Measurements from ENCODE around the gene SLC35B1.
"Not testable (repeated sequence)": the region's sequence is repeated elsewhere in the genome, so short reads cannot be mapped to it uniquely, and the experiment has no call there.

The SLC35B1 gene

DNA sequence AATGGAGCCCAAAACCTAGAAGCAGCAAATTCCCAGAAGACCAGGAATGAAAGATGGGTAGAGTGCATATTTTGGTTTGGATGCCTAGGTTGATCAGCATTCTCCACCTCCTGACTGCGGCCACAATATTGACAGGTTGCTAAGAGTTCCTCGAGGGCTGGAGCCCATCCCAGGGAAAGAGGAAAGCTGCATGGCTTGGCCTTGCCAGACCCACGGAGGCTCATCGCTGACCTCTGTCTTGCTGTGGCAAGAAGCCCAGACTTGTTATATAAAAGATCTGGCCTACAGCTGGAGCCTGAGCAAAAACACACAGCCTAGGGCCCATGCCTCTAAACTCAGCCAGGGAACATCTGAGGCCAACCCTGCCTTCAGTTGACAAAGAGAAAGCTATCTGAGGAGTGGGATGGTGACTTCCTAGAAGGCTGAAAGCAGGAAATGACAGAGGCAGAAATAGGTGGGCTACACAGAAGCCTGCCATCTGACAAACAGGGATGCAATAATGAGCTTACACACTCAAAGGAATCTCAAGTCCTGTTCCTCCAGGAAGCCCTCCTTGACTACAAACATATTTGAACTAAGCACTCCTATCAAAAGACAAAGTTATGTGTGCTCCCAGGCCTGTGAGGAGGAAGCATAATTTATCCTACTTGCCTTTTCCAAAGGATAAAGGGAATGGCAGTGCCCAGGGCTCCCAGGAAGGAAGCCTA, 22.5 kb upstream of the SLC35B1 start:
- Histone ChIP-seq H3K4me1 (ENCODE audit: control insufficient read depth, low read depth, low read length) (no peaks in the 10 kb centered on the region), H3K9me3 (ENCODE audit: control insufficient read depth, low read depth, low read length) (no peaks in the 10 kb centered on the region), H3K9ac (ENCODE audit: low read length) (no peak overlapping the region), H3K27ac (ENCODE audit: low read length) (no peak overlapping the region), H3K27me3 (ENCODE audit: control insufficient read depth, insufficient read depth, low read length) (no peaks in the 10 kb centered on the region), H3K4me3 (ENCODE audit: low read length) (no peak overlapping the region), H3K36me3 (ENCODE audit: control insufficient read depth, low read depth, low read length) (peaks cover 4% of the 10 kb centered on the region)

DNA sequence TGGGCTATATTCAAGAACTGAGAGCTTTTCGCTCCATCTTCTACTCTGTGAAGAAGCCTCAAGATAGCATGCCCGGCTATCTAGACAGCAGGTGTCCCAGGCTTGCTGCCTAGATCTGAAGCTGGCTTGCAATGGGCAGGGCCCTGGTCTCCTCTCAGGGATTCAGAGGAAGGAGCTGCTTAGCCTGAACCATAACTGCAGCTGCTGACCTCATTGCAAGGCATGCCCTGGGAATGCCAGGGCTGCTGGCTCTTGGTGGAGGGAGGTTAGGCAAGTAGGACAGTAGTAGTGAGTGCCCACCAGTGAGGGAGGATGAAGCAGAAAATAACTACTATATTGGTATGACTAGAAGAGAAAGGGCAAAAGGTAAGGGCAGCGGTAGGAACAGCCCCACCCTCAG, 21.3 kb upstream of the SLC35B1 start:
- Histone ChIP-seq H3K4me3 (ENCODE audit: low read length) (no peak overlapping the region), H3K4me1 (ENCODE audit: control insufficient read depth, low read depth, low read length) (no peaks in the 10 kb centered on the region), H3K27ac (ENCODE audit: low read length) (no peak overlapping the region), H3K9me3 (ENCODE audit: control insufficient read depth, low read depth, low read length) (no peaks in the 10 kb centered on the region), H3K27me3 (ENCODE audit: control insufficient read depth, insufficient read depth, low read length) (no peaks in the 10 kb centered on the region), H3K9ac (ENCODE audit: low read length) (no peak overlapping the region), H3K36me3 (ENCODE audit: control insufficient read depth, low read depth, low read length) (peaks cover 4% of the 10 kb centered on the region)

DNA sequence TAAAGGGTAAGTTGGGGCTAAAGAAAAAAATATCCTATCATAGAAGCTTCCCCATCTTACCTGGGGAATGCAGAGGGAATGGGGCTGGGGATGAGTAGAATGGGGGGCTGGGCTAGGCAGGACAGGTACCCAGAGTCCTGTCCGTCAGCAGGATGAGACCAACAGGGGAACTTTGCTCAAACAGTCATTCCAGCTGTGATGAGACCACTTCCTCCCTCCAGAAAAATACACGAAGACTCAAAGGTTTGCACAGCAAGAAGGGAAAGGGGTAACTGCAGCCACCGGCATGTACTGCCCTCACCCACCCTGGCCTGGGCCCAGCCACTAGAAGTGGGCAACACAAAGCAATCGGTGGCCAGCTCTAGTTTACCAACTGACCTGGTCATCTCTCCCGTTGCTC, 20.7 kb upstream of the SLC35B1 start:
- no peaks in the 10 kb centered on the region for H3K4me1 ChIP-seq (ENCODE audit: control insufficient read depth, low read depth, low read length)
- peaks cover 4% of the 10 kb centered on the region for H3K36me3 ChIP-seq (ENCODE audit: control insufficient read depth, low read depth, low read length)
- no peak overlapping the region for H3K4me3 ChIP-seq (ENCODE audit: low read length)
- H3K27ac ChIP-seq (ENCODE audit: low read length), result no peak overlapping the region
- no peaks in the 10 kb centered on the region for H3K9me3 ChIP-seq (ENCODE audit: control insufficient read depth, low read depth, low read length)
- H3K27me3 ChIP-seq (ENCODE audit: control insufficient read depth, insufficient read depth, low read length), result no peaks in the 10 kb centered on the region
- no peak overlapping the region for H3K9ac ChIP-seq (ENCODE audit: low read length)

DNA sequence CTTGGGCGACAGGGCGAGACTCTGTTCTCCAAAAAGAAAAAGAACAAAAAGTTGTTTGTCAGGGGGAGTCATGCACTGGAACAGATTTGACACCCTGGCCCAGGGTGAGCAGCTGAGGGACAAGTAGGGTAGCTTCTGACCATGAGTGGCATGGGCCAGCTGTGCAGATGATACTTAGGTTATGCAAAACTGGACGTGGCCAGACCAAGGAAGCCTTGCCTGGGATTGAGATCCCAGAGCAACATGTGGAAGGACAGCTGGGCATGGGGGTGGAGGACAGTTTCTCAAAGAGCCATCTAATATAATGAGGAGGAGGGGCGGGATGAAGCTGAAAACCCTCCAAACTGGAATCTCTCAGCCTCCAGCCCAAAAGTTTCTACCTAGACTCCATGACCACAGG, 19.6 kb upstream of the SLC35B1 start:
- Histone ChIP-seq H3K36me3 (ENCODE audit: control insufficient read depth, low read depth, low read length) (peaks cover 7% of the 10 kb centered on the region), H3K4me3 (ENCODE audit: low read length) (no peak overlapping the region), H3K9ac (ENCODE audit: low read length) (no peak overlapping the region), H3K27ac (ENCODE audit: low read length) (no peak overlapping the region), H3K9me3 (ENCODE audit: control insufficient read depth, low read depth, low read length) (no peaks in the 10 kb centered on the region), H3K4me1 (ENCODE audit: control insufficient read depth, low read depth, low read length) (no peaks in the 10 kb centered on the region), H3K27me3 (ENCODE audit: control insufficient read depth, insufficient read depth, low read length) (no peaks in the 10 kb centered on the region)

DNA sequence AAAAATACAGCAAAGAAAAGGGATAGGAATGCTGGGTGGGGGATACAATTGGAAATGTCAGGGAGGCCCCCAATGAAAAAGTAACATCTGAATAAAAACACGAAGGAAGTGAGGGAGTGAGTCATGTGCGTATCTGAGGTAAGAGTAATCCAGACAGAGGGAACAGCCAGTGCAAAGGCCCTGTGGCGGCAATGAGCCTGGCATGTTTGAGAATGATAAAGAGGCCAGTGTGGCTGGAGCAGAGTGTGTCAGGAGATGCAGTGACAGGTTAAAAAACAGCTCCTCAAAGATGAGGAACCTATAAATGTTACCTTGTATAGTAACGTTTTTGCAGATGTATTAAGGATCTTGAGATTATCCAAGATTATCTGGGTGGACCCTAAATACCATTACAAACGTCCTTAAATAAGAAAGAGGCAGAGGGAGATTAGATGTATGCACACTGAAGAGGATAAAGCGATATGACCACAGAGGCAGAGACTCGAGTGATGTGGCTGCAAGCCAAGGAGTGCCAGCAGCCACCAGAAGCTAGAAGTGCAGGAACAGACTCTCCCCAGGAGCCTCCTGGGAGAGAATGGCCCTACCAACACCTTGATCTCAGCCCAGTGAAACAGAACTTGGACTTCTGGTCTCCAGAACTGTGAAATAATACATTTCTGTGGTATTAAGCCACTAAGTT, 17.8 kb upstream of the SLC35B1 start:
- H3K36me3 ChIP-seq (ENCODE audit: control insufficient read depth, low read depth, low read length), result peaks cover 13% of the 10 kb centered on the region
- no peak overlapping the region for H3K9ac ChIP-seq (ENCODE audit: low read length)
- no peak overlapping the region for H3K27ac ChIP-seq (ENCODE audit: low read length)
- H3K4me3 ChIP-seq (ENCODE audit: low read length), result no peak overlapping the region
- no peaks in the 10 kb centered on the region for H3K4me1 ChIP-seq (ENCODE audit: control insufficient read depth, low read depth, low read length)
- H3K27me3 ChIP-seq (ENCODE audit: control insufficient read depth, insufficient read depth, low read length), result no peaks in the 10 kb centered on the region
- H3K9me3 ChIP-seq (ENCODE audit: control insufficient read depth, low read depth, low read length), result no peaks in the 10 kb centered on the region

DNA sequence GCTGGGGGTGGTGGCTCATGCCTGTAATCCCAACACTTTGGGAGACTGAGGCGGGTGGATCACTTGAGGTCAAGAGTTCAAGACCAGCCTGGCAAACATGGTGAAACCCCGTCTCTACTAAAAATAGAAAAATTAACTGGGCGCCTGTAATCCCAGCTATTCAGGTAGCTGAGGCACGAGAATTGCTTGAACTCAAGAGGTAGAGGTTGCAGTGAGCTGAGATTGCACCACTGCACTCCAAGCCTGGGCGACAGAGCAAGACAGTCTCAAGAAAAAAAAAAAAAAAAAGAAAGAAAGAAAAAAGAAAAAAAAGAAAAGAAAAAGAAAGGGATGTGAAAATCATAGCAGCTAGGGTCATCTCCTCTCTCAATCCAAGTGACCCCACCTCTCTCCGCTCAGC, 16.8 kb upstream of the SLC35B1 start:
- H3K4me1 ChIP-seq (ENCODE audit: control insufficient read depth, low read depth, low read length); H3K27ac ChIP-seq (ENCODE audit: low read length); H3K9ac ChIP-seq (ENCODE audit: low read length); H3K27me3 ChIP-seq (ENCODE audit: control insufficient read depth, insufficient read depth, low read length); H3K9me3 ChIP-seq (ENCODE audit: control insufficient read depth, low read depth, low read length); H3K4me3 ChIP-seq (ENCODE audit: low read length): not testable (repeated sequence)
- peaks cover 24% of the 10 kb centered on the region for H3K36me3 ChIP-seq (ENCODE audit: control insufficient read depth, low read depth, low read length)

DNA sequence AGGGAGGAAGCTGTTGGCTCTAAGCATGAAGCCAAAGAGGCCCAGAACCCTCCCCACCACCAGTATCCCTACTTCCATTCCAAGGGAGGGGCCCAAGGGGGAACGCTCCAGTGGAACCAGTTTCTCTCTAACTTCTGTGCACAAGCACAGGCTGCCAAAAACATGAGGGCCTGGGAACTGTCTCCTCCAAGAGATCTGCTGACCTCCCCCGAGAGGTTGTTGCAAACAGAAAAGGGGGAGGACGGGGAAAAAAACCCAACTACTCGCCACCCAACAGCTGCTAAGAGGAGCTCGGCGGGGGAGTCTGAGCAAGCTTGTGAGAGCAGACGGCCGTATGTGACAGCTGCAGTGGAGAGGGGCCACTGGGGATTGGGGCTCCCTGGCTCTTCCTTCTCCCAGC, 15.7 kb upstream of the SLC35B1 start:
- no peaks in the 10 kb centered on the region for H3K9me3 ChIP-seq (ENCODE audit: control insufficient read depth, low read depth, low read length)
- no peak overlapping the region for H3K27ac ChIP-seq (ENCODE audit: low read length)
- no peaks in the 10 kb centered on the region for H3K4me1 ChIP-seq (ENCODE audit: control insufficient read depth, low read depth, low read length)
- peaks cover 27% of the 10 kb centered on the region for H3K36me3 ChIP-seq (ENCODE audit: control insufficient read depth, low read depth, low read length)
- no peak overlapping the region for H3K4me3 ChIP-seq (ENCODE audit: low read length)
- H3K27me3 ChIP-seq (ENCODE audit: control insufficient read depth, insufficient read depth, low read length), result no peaks in the 10 kb centered on the region
- no peak overlapping the region for H3K9ac ChIP-seq (ENCODE audit: low read length)

DNA sequence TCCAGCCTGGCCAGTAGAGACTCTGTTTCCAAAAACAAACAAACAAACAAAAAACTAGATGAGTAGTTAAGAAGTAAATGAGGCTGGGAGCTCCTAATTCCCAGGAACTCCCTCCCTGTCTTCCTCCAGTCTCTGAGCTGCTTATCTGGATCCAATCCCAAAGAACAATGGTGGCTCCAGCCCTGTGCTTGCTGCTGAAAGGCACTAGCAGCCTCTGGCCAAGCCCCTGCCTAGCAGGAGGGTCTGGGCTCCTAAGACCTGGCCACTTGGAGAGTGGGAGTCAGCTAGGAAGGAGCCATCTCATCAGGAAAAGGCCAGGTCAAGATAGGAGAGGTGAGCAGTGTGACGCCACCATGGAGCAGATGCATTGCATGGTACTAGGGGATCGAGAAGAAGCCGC, 14.3 kb upstream of the SLC35B1 start:
- Histone ChIP-seq H3K36me3 (ENCODE audit: control insufficient read depth, low read depth, low read length) (peaks cover 38% of the 10 kb centered on the region), H3K9me3 (ENCODE audit: control insufficient read depth, low read depth, low read length) (no peaks in the 10 kb centered on the region)

DNA sequence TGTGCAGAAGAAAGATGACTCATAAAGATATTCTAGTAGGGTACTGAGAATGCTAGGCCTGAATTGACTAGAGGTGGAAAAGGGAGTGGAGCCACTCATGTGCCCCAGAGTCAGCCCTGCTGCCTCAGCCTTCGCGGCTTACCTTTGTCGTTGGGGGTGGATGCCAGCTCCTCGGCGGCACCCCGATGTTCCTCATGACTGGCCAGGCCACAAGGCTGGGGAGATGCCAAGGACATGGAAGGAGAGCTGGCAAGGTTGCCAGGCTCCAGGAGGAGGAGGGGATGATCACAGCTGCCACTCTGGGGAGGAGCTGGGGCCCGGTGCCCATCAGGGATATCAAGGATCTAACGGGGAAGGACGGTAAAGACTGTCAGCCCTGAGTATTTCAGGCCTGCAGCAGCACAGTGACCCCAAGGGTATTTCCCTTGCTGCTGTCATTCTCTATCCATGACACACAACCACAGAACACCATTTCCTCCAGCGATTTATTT, 9.7 kb upstream of the SLC35B1 start:
- no peaks in the 10 kb centered on the region for H3K9me3 ChIP-seq (ENCODE audit: control insufficient read depth, low read depth, low read length)
- no peak overlapping the region for H3K27ac ChIP-seq (ENCODE audit: low read length)
- no peaks in the 10 kb centered on the region for H3K27me3 ChIP-seq (ENCODE audit: control insufficient read depth, insufficient read depth, low read length)
- H3K36me3 ChIP-seq (ENCODE audit: control insufficient read depth, low read depth, low read length), result peaks cover 67% of the 10 kb centered on the region
- H3K4me1 ChIP-seq (ENCODE audit: control insufficient read depth, low read depth, low read length), result no peaks in the 10 kb centered on the region
- H3K9ac ChIP-seq (ENCODE audit: low read length), result no peak overlapping the region
- H3K4me3 ChIP-seq (ENCODE audit: low read length), result no peak overlapping the region

More for the DNA sequence above, 14.3 kb upstream of the SLC35B1 start:
- Histone ChIP-seq H3K4me1 (ENCODE audit: control insufficient read depth, low read depth, low read length) (no peaks in the 10 kb centered on the region), H3K9ac (ENCODE audit: low read length) (no peak overlapping the region), H3K4me3 (ENCODE audit: low read length) (no peak overlapping the region), H3K27ac (ENCODE audit: low read length) (no peak overlapping the region), H3K27me3 (ENCODE audit: control insufficient read depth, insufficient read depth, low read length) (no peaks in the 10 kb centered on the region)

DNA sequence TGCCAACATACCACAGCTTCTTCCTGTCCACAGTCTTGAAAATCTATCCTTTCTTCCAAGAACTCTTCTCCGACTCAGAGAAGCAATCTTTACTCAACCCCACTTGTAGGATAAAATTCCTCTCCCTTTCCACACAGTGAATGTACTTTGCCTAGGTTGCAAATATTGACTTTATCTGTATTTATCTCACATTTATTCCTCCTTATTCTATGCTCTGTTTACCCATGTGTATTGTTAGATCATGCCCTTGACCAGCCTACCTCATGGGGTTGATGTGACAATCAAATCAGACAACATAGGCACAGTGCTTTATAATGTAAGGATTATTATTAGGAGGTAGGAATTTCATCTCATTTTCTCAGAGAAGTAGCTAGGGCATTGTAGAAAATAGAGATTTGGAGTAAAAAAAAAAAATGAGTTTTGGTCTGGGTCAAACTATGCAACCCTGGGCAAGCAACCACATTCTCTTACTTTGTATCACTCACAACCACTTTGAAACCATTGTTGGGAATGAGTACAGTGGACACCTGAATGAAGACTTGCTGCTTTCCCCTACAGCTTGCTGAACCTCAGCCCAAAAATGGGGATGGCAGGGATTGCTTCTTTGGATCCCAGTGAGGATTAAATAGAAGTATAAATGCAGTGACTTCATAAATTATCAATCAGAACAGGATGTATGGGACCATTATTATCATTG, 9.1 kb upstream of the SLC35B1 start:
- H3K36me3 ChIP-seq (ENCODE audit: control insufficient read depth, low read depth, low read length), result peaks cover 65% of the 10 kb centered on the region
- H3K4me3 ChIP-seq (ENCODE audit: low read length), result no peak overlapping the region
- H3K9ac ChIP-seq (ENCODE audit: low read length), result no peak overlapping the region
- H3K9me3 ChIP-seq (ENCODE audit: control insufficient read depth, low read depth, low read length), result no peaks in the 10 kb centered on the region
- H3K4me1 ChIP-seq (ENCODE audit: control insufficient read depth, low read depth, low read length), result no peaks in the 10 kb centered on the region
- H3K27me3 ChIP-seq (ENCODE audit: control insufficient read depth, insufficient read depth, low read length), result no peaks in the 10 kb centered on the region
- H3K27ac ChIP-seq (ENCODE audit: low read length), result no peak overlapping the region

DNA sequence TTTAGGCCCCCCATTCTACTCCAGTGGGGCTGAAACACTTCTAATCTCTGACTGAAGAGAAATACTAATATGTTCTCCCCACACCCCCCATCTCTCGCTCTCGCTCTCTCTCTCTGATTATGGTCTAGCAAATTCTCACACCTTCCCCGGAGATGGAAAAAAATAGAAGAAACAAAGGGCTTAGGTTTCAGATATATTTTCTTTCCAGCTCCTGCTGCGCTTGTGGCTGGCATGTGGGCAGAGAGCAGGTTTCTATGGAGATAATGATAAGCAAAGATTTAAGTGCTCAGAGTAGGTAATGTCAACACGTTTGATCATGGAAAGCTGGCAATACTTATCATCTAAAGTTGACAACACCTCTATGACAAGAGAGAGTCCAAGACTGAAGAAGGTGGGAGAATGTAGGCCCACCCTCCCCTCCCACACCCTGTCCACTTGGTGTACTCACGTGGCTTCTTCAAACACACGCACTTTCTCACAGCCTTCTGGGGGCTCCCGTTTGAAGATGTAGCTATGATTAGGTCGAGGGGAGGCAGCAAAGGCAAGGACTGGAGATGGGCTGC, 8.0 kb upstream of the SLC35B1 start:
- H3K9me3 ChIP-seq (ENCODE audit: control insufficient read depth, low read depth, low read length), result no peaks in the 10 kb centered on the region
- no peak overlapping the region for H3K9ac ChIP-seq (ENCODE audit: low read length)
- H3K27me3 ChIP-seq (ENCODE audit: control insufficient read depth, insufficient read depth, low read length), result no peaks in the 10 kb centered on the region
- H3K4me1 ChIP-seq (ENCODE audit: control insufficient read depth, low read depth, low read length), result no peaks in the 10 kb centered on the region
- no peak overlapping the region for H3K27ac ChIP-seq (ENCODE audit: low read length)
- no peak overlapping the region for H3K4me3 ChIP-seq (ENCODE audit: low read length)
- H3K36me3 ChIP-seq (ENCODE audit: control insufficient read depth, low read depth, low read length), result peaks cover 63% of the 10 kb centered on the region
